GM19372 (cell line): ENCODE results near the gene USP17L22.
"Not testable (repeated sequence)": the region's sequence is repeated elsewhere in the genome, so short reads cannot be mapped to it uniquely, and the experiment has no call there.

Experiments used
- ATAC-seq: cut with Tn5 transposase; IDR thresholded peaks from one replicate; pipeline ENCODE4 v1.9.1; 2021; ENCODE audit warnings: mild to moderate bottlenecking, low read depth, moderate library complexity; ENCODE audit not compliant: unreplicated experiment

Gene USP17L22

GRCh38 chr4:9267319-9267718 is at the start of gene USP17L22:
Gene USP17L22, plus strand, starts transcription at chr4:9267619. Its CDS starts 0 bp downstream, at chr4:9267619.
- ATAC-seq = not testable (repeated sequence)

- not testable (repeated sequence) for ATAC-seq
These were observed 47.6 kb upstream of the USP17L22 start, which contains the start of gene USP17L12 for GRCh38 chr4:9219852-9220251. Gene USP17L12, plus strand, starts transcription at chr4:9220152. Its CDS starts 0 bp downstream, at chr4:9220152.

- not testable (repeated sequence) for ATAC-seq
These were observed 42.8 kb upstream of the USP17L22 start, which contains the start of gene USP17L13 for GRCh38 chr4:9224596-9224995. Gene USP17L13, plus strand, starts transcription at chr4:9224896. Its CDS starts 0 bp downstream, at chr4:9224896.

GRCh38 chr4:9230249-9230648 is 37.2 kb upstream of the USP17L22 start:
- not testable (repeated sequence) for ATAC-seq

- not testable (repeated sequence) for ATAC-seq
These were observed 33.3 kb upstream of the USP17L22 start, which contains the start of gene USP17L15 for GRCh38 chr4:9234085-9234484. Gene USP17L15, plus strand, starts transcription at chr4:9234385. Its CDS starts 0 bp downstream, at chr4:9234385.

- not testable (repeated sequence) for ATAC-seq
These were observed 29.0 kb upstream of the USP17L22 start for GRCh38 chr4:9238461-9238860.

- not testable (repeated sequence) for ATAC-seq
These were observed 23.8 kb upstream of the USP17L22 start, which contains the start of gene USP17L17 for GRCh38 chr4:9243579-9243978. Gene USP17L17, plus strand, starts transcription at chr4:9243879. Its CDS starts 0 bp downstream, at chr4:9243879.

- ATAC-seq = not testable (repeated sequence)
These were observed 19.3 kb upstream of the USP17L22 start, which contains the start of gene USP17L18 for GRCh38 chr4:9247953-9248680. Gene USP17L18, plus strand, starts transcription at chr4:9248630. Its CDS starts 0 bp downstream, at chr4:9248630.

- ATAC-seq = not testable (repeated sequence)
These were observed 14.3 kb upstream of the USP17L22 start, which contains the start of gene USP17L19 for GRCh38 chr4:9253078-9253477. Gene USP17L19, plus strand, starts transcription at chr4:9253378. Its CDS starts 0 bp downstream, at chr4:9253378.

GRCh38 chr4:9257824-9258223 is 9.6 kb upstream of the USP17L22 start, which contains the start of gene USP17L20:
Gene USP17L20, plus strand, starts transcription at chr4:9258124. Its CDS starts 0 bp downstream, at chr4:9258124.
- ATAC-seq = not testable (repeated sequence)

- ATAC-seq = not testable (repeated sequence)
These were observed 4.8 kb upstream of the USP17L22 start, which contains the start of gene USP17L21 for GRCh38 chr4:9262572-9262971. Gene USP17L21, plus strand, starts transcription at chr4:9262872. Its CDS starts 0 bp downstream, at chr4:9262872.

- ATAC-seq = not testable (repeated sequence)
These were observed 4.3 kb downstream of the USP17L22 start for GRCh38 chr4:9271719-9272118.
